HG03469 (cell line): Measurements from ENCODE around the gene TUBB3.
"Not testable (repeated sequence)": the region's sequence is repeated elsewhere in the genome, so short reads cannot be mapped to it uniquely, and the experiment has no call there.

Source experiments
- ATAC-seq: cut with Tn5 transposase; IDR thresholded peaks from one replicate; pipeline ENCODE4 v1.9.1; 2021; ENCODE audit warnings: mild to moderate bottlenecking, moderate library complexity, moderate number of reproducible peaks; ENCODE audit not compliant: unreplicated experiment

The TUBB3 gene

DNA sequence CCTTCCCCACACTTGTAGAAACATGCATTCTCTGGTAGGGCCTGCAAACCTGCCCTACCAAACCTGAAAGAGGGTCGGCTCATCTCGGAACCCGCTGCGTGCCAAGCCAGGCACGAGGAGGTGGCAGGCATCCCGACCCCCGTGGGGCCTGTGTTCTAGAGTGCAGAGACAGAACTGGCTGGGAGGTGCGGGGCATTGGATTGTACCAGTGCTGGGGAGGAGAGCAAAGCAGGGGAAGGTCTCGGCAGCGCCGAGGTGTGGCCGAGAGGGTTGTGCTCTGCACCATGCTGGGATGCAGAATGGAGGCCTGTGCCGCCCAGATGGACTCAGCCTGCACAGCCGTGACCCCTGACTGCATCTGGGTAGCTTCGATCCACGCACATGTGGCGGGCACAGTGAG, 22.3 kb upstream of the TUBB3 start:
- ATAC-seq: no peak

DNA sequence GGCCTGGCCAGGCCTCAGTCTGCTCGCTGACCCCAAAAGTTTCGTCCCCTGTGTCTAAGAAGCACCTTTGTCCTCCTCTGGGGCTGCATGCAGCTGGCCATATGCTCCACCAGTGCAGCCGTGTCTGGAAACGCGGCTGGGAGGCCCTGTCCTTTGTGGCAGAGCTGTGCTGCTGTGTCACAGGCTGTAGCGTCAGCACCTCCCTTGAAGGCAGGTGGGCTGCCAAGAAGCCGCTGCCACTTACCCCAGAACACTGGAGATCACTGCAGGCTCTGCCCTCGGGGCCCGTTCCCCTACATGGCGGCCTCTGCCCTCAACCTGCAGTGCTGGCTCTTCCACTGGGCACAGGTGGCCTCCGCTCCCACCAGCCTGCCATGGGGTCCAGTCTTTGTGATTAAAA, 20.2 kb upstream of the TUBB3 start:
- ATAC-seq: no peak

DNA sequence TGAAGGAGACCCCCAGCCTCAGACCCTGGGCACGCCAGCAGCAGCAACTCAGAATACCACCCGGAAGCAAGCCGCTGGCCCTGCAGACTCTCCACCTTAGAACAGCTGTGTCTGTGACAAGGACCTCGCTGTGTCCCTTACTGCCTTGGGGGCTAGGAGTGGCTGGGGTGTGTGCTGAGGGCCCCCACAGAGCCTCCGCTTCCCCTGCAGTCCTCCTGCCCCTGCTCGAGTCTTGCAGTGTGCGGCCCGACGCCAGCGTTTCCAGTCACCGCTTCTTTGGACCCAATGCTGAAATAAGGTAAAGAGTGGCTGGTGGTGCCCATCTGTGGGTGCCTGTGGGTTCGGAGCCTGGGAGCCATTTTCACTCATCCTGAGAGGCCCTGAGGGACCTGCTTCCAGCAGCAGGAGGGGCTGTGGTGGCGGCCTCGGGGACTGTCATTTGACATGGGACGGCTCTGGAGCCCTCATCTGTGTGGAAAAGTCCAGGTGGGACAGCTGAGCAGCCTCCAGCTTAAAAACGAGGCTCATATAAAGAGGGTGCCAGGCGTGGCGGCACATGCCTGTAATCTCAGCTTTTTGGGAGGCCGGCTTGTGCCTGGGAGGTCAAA, 19.1 kb upstream of the TUBB3 start:
- ATAC-seq: no peak

DNA sequence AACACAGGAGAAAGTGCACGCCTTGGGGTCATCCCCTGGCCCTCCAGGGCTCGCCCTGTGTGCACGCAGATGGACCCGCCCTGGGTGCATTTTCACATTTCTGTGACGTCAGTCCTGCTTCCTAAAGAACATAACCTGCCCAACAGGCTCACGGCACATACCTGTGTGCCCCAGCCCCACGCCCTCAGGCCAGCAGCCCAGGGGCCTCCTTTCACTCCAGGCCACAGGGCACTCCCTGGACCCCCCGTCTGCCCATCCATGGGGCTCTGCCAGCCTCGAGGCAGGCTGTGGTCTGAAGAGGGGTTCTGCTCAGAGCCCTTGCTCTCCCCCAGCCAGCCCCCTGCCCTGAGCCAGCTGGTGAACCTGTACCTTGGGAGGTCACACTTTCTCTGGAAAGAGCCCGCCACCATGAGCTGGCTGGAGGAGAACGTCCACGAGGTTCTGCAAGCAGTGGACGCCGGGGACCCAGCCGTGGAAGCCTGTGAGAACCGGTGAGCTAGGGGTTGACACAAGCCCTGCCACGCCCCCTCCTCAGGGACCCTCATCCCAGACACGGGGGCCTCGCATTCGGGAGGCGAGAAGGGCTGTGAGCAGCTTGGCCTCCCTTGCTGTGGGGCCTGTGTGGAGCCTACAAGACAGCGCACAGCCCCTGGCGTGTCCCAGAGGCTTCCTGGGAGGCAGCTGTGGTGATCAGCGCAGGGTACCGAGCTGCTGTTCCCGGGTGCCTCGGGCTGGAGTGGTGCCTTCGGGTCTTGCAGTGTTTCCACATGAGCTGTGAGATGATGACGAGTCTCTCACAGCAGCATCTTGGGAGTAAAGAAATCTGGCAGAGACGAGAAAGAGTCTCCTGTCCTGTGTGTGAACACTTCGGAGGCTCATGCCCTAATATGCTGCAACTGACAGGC, 18.3 kb upstream of the TUBB3 start:
- ATAC-seq: no peak

DNA sequence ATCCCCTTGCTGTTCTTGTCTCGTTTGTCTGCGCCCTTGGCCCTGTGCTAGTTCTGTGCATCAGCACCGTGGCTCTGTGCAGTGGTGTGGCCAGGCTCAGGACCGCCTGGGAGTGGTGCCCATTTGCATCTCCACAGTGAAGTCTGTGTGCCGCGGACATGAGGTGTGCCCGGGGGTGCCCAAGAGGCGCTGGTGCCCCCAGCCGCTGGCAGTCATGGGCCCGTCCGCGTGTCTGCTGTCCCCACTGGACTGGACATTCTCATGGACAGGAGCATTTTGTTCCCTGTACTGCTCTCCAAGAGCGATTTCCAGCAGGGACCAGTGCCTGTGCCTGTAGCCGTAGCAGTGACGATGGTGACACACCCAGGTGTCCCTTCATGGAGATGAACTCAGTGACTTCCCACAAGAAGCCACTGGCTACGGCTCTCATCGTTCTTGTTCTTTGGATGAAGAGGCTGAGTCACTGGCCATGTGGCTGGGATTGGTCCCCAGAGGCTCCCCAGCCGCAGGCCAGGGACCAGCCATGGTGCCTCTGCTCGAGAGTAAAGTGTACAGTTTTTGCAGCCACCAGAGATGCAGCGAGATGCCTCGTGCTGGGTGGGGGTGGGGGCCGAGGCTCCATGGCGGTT, 17.5 kb upstream of the TUBB3 start:
- no peak for ATAC-seq

DNA sequence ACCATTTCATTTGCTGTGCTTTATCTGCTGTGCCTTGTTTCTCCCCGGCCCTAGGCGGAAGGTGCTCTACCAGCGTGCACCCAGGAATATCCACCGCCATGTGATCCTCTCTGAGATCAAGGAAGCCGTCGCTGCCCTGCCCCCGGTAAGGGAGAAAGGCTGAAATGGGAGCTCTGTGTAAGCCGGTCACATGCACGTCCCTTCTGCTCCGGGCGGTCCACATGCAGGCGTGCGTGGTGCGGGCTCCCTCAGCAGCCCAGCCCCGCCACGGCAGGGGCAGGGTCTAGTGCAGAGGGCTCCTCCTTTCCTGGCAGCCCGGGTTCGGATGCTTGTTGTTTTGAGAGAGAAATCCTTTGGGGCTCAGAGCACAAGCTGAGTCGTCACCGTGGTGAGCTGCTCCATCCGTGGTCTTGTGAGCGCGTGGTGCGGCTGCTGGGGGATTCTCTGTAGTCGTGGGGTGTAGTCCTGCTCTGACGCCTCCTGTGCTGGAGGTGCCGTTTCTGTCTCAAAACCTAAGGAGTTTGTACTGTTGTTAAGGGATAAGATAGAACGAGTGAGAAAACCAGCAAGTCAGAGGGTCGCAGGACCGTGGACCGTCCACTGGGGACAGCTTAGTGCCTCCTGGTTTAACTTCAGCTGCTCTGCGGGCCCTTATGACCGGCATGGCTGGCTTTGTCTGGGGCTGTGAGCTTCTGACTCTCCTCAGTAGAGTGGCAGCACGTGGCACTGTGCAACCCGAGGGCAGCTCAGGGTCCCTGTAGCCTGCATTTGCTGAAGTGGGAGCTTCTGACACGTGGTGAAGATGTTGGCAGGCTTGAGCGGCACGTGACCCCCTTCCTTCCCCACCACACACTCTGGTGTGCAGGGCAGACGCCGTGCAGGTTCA, 16.8 kb upstream of the TUBB3 start:
- ATAC-seq: no peak

DNA sequence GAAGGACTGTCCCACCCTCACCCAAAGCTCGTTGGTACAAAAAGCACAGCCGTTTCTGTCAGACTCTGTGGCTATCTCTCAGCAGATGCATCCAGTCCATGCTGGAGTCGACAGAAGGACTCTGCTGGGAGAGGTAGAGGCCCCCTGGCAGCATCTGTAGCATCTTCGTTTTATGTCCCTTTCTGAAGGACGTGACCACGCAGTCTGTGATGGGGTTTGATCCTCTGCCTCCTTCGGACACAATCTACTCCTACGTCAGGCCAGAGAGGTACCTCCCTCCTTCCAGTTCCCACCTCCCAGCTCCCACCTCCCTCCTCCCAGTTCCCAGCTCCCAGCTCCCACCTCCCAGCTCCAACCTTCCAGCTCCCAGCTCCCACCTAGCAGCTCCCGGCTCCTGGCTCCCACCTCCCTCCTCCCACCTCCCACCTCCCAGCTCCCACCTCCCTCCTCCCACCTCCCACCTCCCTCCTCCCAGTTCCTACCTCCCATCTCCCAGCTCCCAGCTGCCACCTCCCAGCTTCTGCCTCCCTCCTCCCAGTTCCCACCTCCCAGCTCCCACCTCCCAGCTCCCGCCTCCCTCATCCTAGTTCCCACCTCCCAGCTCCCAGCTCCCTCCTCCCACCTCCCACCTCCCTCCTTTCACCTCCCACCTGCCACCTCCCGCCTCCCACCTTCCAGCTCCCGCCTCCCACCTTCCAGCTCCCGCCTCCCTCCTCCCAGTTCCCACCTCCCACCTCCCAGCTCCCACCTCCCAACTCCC, 15.9 kb upstream of the TUBB3 start:
- ATAC-seq: no peak

DNA sequence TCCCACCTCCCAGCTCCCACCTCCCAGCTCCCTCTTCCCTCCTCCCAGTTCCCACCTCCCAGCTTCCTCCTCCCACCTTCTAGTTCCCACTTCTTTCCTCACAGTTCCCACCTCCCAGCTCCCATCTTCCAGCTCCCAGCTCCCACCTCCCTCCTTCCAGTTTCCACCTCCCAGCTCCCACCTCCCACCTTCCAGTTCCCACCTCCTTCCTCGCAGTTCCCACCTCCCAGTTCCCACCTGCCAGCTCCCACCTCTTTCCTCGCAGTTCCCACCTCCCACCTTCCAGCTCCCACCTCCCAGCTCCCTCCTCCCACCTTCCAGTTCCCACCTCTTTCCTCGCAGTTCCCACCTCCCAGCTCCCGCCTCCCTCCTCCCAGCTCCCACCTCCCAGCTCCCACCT, 14.9 kb upstream of the TUBB3 start:
- no peak for ATAC-seq

DNA sequence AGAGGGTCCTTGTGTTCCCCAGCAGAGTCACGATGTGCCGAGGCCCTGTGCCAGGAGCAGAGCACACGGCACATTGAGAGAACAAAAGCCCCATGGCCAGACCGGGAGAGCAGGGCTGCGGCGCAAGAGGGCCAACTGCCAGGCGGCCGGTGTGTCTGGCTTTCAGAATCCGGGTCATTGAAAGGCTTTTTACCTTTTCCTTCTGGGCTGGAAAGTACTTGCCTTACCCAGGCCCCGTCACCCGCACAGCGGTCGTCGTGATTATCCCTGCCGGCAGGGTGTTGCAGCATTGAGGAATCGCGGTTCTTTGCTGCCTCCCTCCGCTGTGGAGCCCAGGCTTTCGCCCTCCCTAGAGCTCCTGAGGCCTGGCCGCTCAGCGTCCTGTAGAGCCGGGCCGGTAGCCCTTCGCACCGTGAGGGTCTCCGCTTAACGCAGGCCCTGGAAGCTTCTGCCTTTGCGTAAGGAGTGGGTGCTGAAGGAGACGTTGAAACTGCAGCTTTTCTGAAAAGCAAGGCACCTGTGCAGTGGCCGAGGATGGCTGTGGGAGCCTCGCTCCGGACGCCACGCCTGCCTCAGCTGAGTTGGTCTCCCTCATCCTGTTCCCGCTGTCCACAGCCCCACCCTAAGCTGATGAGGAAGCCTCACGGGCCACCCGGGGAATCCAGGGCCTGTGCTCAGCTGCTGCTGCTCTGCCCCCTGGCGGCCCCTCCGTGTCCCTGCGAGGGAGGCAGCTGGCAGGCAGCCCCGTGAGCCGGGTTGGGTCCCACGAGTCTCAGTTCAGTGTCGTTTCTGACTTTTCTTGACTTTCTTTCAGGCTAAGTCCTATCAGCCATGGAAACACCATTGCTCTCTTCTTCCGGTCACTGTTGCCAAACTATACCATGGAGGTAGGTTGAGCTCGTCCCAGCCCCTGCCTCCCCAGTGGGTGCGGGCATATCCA, 13.1 kb upstream of the TUBB3 start:
- ATAC-seq: no peak

DNA sequence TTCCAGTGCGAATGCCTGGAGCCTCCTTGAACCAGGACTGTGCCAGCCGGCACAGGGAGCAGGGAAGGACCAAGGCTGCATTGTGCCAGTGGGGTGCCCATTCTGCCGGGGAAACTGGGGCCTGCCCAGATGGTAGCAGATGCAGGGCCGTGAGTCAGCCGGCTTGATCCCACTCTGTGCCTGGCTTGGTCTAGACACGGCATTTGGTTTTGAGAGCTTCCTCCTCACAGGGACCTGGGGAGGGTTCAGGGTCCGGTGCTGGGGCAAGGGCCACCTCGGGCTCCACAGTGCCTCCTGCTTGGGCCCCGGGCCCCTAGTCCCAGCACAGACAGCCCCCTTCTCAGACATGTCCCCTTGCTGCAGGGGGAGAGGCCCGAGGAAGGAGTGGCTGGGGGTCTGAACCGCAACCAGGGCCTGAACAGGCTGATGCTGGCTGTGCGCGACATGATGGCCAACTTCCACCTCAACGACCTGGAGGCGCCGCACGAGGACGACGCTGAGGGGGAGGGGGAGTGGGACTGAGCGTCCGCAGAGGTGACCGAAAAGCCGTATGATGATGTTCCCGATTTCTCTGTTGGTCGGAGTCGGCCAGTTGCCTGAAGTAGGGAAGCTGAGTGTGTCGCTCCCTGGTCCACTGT, 12.3 kb upstream of the TUBB3 start:
- ATAC-seq: no peak

DNA sequence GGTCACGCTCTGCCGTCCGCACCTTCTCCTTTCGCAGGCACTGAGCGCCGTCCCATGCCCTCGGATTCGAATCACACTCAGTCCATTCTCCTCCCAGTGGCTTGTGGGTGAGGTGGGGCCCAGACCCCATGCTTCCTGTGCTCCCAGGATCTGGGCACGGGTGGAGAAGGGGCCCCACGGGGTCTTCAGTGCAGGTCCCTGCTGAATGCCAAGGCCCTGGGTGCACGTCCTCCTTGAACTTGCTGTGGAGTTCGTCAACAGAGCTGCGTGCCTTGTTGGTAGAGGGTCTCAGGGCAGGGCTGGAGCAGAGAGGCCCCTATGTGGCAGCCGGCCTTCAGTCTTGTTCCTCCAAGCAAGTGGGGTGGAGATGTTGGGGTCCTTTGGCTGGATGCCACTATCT, 11.8 kb upstream of the TUBB3 start:
- ATAC-seq: no peak

DNA sequence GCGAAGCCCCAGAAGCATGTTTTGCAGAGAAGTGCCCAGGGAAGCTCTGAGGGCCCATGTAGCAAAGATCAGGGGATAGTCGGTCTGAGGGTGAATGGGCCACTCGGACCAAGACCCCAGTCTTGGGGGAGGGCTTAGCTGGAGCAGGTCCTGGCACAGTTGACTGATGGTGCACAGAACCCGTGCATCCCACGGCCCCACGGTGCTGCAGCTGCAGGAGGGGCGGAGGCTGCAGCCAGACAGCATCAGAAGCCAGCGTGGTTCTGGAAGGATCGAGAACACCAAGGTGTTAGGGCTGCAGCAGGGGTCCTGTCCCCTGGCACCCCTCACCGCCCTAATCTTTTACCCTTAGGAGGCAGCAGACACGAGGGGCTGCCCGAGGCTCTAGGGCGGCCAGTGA, 11.0 kb upstream of the TUBB3 start:
- ATAC-seq: no peak

DNA sequence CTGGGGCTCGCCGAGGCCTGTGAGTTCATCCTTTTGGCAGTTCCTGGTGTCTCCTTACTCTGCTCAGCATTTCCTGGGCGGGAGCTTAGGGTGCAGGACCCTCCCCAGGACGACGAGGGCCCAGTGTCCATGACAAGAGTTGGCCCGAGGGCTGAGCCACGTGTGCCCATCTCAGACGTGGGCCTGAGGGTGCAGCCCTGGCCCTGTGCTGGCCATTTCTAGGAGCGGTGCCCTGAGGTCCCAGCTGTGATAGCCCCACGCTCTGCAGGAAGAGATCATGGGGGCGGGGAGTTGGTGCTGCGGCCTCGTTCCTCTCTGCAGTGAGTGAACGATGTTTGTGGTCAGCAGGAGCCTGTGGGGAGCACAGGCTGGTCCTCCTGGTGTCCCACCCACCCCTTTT, 10.5 kb upstream of the TUBB3 start:
- ATAC-seq: no peak

DNA sequence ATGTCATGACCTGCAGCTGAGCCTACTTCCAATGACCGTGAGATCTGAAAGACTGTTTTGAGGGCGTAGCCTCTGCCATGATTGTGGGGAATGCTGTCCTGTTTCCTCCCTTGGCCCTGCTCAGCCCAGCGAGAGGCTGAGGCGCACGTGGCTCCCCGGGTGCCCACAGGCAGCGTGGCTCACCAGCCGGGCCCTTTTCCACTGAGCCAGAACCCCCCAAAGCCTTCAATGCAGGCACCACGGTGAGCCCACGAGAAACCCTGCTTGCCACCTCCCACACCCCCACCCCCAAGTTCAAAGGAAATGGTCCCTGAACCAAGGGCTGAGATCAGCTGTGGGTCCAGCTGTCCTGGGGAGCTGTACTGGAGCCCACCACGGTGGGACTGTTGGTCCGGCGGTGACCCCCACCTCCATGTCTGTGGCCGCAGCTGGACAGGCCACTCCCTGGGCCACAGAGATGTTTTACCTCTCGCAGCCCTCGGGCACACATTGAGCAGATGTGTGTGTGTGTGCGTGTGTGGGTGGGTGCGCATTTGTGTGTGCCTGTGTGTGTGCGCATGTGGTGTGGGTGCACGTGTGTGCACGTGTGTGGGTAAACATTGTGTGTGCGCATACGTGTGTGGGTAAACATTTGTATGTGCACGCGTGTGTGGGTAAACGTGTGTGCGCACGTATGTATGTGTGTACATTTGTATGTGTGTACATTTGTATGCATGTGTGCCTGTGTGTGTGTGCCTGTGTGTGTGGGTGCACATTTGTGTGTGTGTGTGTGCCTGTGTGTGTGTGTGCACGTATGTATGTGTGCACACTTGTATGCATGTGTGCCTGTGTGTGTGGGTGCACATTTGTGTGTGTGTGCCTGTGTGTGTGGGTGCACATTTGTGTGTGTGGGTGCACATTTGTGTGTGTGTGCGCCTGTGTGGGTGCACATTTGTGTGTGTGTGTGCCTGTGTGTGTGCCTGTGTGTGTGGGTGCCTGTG, 9.4 kb upstream of the TUBB3 start:
- ATAC-seq: no peak

DNA sequence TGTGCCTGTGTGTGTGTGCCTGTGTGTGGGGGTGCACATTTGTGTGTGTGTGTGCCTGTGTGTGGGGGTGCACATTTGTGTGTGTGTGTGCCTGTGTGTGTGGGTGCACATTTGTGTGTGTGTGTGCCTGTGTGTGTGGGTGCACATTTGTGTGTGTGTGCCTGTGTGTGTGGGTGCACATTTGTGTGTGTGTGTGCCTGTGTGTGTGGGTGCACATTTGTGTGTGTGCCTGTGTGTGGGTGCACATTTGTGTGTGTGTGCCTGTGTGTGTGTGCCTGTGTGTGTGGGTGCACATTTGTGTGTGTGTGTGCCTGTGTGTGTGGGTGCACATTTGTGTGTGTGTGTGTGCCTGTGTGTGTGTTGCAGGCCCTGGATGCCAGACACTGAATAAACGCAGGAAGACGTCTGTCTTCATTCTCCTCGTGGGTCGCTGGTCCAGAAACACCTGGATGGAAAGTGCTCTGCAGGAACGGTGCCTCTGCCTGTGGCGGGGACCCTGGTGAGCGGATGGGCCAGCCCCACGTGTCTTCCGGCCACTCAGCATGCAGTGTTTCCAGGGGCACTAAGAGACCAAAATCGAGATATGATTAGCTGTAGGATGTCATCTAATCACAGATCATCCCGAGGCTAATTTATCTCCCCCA, 8.4 kb upstream of the TUBB3 start:
- not testable (repeated sequence) for ATAC-seq

DNA sequence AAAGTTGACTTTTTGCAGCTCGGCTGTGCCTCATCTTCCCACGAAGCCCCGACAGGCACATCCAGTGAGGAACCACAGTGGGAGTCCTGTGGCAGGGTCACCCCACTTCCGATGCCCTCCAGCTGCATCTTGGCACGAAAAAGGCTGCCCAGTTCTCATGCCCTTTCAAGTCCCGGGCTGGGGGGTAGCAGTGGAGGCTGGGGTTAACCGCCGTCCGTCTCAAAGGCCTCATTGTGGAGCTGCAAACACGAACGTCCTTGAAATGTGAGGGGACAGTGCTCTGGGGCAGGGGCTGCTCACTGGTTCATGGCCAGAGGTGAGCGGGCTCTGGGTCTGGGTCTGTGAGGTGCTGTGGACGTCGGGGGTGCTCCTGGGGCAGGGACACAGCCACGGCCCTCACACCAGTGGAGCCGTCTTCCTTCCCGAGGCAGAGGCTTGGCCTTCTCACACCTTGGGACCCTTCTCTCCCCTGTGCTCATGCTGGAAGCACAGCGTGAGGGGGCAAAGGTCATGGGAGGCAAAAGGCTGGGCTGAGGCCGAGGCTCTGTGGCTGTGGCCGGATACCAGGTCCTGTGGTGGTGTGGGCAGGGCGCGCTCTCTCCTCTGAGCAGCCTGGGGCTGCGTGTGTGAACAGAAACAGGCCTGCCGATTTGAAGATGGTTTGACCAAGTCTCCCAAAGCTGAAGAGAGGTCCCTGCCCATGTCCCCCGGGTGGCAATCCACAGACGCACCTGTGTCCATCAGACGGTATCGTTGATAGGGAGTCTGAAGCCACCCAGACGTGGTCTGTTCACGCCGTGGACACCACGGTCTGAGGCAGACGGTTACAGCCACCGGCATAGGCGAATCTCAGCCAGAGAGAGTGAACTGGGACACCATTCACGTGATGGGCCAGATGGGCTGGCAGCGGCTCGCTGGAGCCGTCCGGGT, 7.6 kb upstream of the TUBB3 start:
- no peak for ATAC-seq
